BLaER1 (cell line): ENCODE data around the gene TUBA3C.
"Not testable (repeated sequence)": the region's sequence is repeated elsewhere in the genome, so short reads cannot be mapped to it uniquely, and the experiment has no call there.

ENCODE experiments used
- H3K27ac ChIP-seq: shearing (Covaris generic); formaldehyde crosslinking; 2 replicates; pipeline ENCODE4 v1.8.1; 2022
- H3K27me3 ChIP-seq: shearing (Covaris generic); formaldehyde crosslinking; 2 replicates; pipeline ENCODE4 v1.8.1; 2022
- H3K36me3 ChIP-seq: shearing (Covaris generic); formaldehyde crosslinking; 2 replicates; pipeline ENCODE4 v1.8.1; 2022
- H3K4me1 ChIP-seq: shearing (Covaris generic); formaldehyde crosslinking; 2 replicates; pipeline ENCODE4 v1.8.1; 2022
- H3K4me2 ChIP-seq: shearing (Covaris generic); formaldehyde crosslinking; 2 replicates; pipeline ENCODE4 v1.8.1; 2022
- H3K4me3 ChIP-seq: shearing (Covaris generic); formaldehyde crosslinking; 2 replicates; pipeline ENCODE4 v1.8.1; 2022
- H3K9ac ChIP-seq: shearing (Covaris generic); formaldehyde crosslinking; 2 replicates; pipeline ENCODE4 v1.8.1; 2022
- H3K9me3 ChIP-seq: shearing (Covaris generic); formaldehyde crosslinking; 2 replicates; pipeline ENCODE4 v1.8.1; 2022
- H4K20me1 ChIP-seq: shearing (Covaris generic); formaldehyde crosslinking; 2 replicates; pipeline ENCODE4 v1.8.1; 2022
- Cebpa-rat ChIP-seq: shearing (Covaris generic); IDR thresholded peaks from 2 replicates; pipeline ENCODE4 v1.8.1; 2022

TUBA3C gene

DNA sequence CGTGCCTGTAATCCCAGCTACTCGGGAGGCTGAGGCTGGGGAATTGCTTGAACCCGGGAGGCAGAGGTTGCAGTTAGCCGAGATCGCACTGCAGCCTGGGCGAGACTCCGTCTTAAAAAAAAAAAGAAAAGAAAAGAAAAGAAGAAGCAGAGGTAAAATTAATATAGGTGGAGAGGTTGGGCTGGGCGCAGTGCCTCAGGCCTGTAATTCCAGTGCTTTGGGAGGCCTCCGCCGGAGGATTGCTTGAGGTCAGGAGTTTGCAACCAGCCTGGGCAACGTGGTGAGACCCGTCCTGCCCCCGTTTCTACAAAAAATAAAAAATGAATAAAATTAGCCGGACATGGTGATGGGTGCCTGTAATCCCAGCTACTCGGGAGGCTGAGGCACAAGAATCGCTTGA, 912 bp upstream of the TUBA3C start:
- peaks cover 6% of the 10 kb centered on the region; the same call in 1 of the 2 replicates for H3K9me3 ChIP-seq
- no peak overlapping the region for H3K27ac ChIP-seq
- no peak overlapping the region for H3K4me2 ChIP-seq
- no peaks in the 10 kb centered on the region for H4K20me1 ChIP-seq
- TF ChIP-seq Cebpa-rat, result no peak
- no peaks in the 10 kb centered on the region for H3K36me3 ChIP-seq
- H3K4me3 ChIP-seq, result no peak overlapping the region
- H3K9ac ChIP-seq, result no peak overlapping the region
- H3K27me3 ChIP-seq, result no peaks in the 10 kb centered on the region
- no peaks in the 10 kb centered on the region for H3K4me1 ChIP-seq

DNA sequence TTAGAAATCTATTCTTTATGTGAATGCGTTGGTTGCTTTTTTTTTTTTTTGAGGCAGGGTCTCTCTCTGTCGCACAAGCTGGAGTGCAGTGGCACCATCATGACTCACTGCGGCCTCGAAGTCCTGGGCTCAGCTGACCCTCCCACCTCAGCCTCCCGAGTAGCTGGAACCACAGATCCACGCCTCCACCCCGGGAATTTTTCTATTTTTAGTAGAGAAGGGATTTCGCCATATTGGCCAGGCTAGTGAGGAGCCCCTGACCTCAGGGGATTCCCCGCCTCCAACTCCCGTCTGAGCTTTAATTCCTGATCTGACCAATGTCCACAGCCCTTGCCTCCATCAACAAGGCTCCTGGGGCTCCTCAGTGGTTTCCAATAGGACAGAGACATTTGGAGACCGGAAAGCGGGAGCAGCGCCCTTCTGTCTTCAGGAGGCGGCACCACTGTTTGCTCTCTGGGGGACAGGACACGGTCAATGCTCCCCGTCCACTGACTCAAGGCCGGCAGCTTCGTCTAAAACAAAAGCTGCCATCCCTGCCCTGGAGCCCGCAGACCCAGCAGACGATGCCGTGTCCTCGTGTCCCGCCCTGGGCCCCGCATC, 503 bp downstream of the TUBA3C start:
- H3K27me3 ChIP-seq, result no peaks in the 10 kb centered on the region
- H4K20me1 ChIP-seq, result no peaks in the 10 kb centered on the region
- no peak overlapping the region for H3K4me2 ChIP-seq
- no peak overlapping the region for H3K9ac ChIP-seq
- no peak for TF ChIP-seq Cebpa-rat
- no peak overlapping the region for H3K4me3 ChIP-seq
- H3K36me3 ChIP-seq, result no peaks in the 10 kb centered on the region
- H3K9me3 ChIP-seq, result peaks cover 6% of the 10 kb centered on the region; the same call in 1 of the 2 replicates
- no peak overlapping the region for H3K27ac ChIP-seq
- no peaks in the 10 kb centered on the region for H3K4me1 ChIP-seq

DNA sequence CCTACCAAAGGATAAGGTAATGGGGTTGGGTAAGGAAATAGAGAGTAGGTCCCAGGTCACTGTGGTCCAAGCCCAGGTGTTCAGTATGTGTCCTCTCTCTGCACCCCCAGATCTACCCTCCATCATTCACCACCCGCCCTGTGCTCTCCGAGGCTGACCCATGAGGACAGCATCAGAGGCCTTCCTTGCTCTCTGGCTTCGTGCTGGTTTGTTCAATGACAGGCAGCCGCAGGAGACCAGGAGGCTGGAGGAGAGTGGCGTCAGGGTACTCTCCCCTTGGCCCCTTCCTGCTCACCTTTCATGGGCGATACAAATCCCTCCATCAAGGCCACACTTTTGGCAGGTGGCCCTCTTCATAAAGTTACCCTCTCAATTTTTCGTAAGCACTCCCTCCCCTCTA, 1.7 kb downstream of the TUBA3C start:
- peaks cover 6% of the 10 kb centered on the region; the same call in 1 of the 2 replicates for H3K9me3 ChIP-seq
- no peaks in the 10 kb centered on the region for H3K36me3 ChIP-seq
- H3K27ac ChIP-seq, result no peak overlapping the region
- H3K4me3 ChIP-seq, result no peak overlapping the region
- no peaks in the 10 kb centered on the region for H4K20me1 ChIP-seq
- no peaks in the 10 kb centered on the region for H3K27me3 ChIP-seq
- no peaks in the 10 kb centered on the region for H3K4me1 ChIP-seq
- TF ChIP-seq Cebpa-rat, result no peak
- no peak overlapping the region for H3K9ac ChIP-seq
- no peak overlapping the region for H3K4me2 ChIP-seq

DNA sequence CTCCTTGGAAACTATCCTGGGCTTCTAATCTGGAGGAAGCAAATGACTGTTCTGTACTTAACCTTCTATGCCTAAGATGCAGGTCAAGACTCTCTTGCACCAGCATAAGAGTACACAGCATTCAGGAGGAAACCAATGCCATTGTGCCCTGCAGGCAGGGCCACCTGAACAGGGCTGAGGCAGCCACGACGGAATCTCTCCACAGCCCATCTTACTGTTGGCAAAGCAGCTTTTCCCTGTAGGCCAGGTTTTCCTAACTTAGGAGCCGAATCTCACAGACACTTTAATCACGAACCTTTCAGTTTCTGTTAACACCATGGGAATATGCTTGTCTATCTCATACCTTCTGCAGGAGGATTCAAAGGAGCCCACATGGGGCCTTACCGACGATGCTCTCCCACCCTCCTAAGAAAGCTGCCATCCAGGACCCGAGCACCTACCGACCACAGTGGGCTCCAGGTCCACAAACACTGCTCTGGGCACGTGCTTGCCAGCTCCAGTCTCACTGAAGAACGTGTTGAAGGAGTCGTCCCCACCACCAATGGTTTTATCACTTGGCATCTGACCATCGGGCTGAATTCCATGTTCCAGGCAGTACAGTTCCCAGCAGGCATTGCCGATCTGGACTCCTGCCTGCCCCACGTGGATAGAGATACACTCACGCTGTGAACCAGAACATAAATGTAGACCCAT, 2.6 kb downstream of the TUBA3C start:
- no peak overlapping the region for H3K4me2 ChIP-seq
- H3K36me3 ChIP-seq, result no peaks in the 10 kb centered on the region
- H3K27ac ChIP-seq, result no peak overlapping the region
- H3K4me3 ChIP-seq, result no peak overlapping the region
- peaks cover 6% of the 10 kb centered on the region; the same call in 1 of the 2 replicates for H3K9me3 ChIP-seq
- H3K27me3 ChIP-seq, result no peaks in the 10 kb centered on the region
- no peak overlapping the region for H3K9ac ChIP-seq
- H4K20me1 ChIP-seq, result no peaks in the 10 kb centered on the region
- no peaks in the 10 kb centered on the region for H3K4me1 ChIP-seq
- TF ChIP-seq Cebpa-rat, result no peak

DNA sequence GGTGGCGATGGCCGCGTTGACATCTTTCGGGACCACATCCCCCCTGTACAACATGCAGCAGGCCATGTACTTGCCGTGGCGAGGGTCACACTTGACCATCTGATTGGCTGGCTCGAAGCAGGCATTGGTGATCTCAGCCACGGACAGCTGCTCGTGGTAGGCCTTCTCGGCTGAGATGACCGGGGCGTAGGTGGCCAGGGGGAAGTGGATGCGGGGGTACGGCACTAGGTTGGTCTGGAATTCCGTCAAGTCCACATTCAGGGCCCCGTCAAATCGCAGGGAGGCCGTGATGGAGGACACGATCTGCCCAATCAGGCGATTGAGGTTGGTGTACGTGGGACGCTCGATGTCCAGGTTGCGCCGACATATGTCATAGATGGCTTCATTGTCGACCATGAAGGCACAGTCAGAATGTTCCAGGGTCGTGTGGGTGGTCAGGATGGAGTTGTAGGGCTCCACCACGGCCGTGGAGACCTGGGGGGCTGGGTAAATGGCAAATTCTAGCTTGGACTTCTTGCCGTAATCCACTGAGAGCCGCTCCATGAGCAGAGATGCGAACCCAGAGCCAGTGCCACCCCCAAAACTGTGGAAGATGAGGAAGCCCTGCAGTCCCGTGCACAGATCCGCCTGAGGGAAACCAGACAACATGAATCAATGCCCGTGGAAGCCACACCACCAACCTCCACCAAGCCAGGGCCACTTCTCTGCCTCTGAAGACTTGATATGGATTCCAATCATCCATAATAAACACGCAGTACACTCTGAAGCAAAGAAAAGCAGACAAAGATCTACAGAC, 4.4 kb downstream of the TUBA3C start:
- not testable (repeated sequence) for H3K36me3 ChIP-seq, H3K4me1 ChIP-seq, H3K4me2 ChIP-seq, H3K4me3 ChIP-seq, H3K27ac ChIP-seq, H3K27me3 ChIP-seq, H4K20me1 ChIP-seq, H3K9me3 ChIP-seq, H3K9ac ChIP-seq

DNA sequence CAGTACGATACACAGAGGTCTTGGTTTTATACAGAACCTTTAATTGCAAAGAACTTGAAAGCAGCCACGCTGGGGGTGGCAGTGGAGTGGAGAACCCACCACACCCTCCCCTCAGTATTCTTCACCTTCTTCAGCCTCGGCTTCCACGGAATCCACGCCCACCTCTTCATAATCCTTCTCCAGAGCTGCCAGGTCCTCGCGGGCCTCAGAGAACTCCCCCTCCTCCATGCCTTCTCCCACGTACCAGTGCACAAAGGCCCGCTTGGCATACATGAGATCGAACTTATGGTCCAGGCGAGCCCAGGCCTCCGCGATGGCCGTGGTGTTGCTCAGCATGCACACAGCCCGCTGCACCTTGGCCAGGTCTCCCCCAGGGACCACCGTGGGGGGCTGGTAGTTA, 7.9 kb downstream of the TUBA3C start:
- H3K4me1 ChIP-seq, result no peaks in the 10 kb centered on the region
- H3K4me3 ChIP-seq, result no peak overlapping the region
- H4K20me1 ChIP-seq, result no peaks in the 10 kb centered on the region
- H3K27me3 ChIP-seq, result no peaks in the 10 kb centered on the region
- H3K27ac ChIP-seq, result no peak overlapping the region
- no peaks in the 10 kb centered on the region for H3K36me3 ChIP-seq
- TF ChIP-seq Cebpa-rat, result no peak
- no peak overlapping the region for H3K9ac ChIP-seq
- no peaks in the 10 kb centered on the region for H3K9me3 ChIP-seq
- no peak overlapping the region for H3K4me2 ChIP-seq

DNA sequence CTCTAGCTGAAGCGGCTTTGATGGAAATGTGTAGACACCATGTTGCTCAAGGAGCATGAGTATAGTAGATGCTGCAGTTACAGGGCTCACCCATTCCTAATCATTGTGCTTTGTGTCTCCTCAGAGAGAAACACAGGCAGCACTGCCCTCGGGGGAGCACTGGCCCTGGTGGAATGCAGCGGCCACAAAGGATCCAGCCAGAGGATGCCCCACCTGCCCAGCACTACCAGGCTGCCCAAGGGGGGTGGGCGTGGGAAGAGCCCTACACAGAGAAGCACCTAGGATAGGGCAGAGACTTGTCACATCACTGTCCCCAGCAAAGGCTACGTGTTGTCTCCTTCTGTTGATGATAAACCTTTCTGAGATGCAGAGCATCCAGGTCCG, 9.0 kb downstream of the TUBA3C start:
- Histone ChIP-seq H3K9me3 (no peaks in the 10 kb centered on the region), H3K4me2 (no peak overlapping the region), H3K9ac (no peak overlapping the region), H3K27ac (no peak overlapping the region), H3K27me3 (no peaks in the 10 kb centered on the region), H3K36me3 (no peaks in the 10 kb centered on the region), H3K4me3 (no peak overlapping the region), H4K20me1 (no peaks in the 10 kb centered on the region), H3K4me1 (no peaks in the 10 kb centered on the region)
- no peak for TF ChIP-seq Cebpa-rat

DNA sequence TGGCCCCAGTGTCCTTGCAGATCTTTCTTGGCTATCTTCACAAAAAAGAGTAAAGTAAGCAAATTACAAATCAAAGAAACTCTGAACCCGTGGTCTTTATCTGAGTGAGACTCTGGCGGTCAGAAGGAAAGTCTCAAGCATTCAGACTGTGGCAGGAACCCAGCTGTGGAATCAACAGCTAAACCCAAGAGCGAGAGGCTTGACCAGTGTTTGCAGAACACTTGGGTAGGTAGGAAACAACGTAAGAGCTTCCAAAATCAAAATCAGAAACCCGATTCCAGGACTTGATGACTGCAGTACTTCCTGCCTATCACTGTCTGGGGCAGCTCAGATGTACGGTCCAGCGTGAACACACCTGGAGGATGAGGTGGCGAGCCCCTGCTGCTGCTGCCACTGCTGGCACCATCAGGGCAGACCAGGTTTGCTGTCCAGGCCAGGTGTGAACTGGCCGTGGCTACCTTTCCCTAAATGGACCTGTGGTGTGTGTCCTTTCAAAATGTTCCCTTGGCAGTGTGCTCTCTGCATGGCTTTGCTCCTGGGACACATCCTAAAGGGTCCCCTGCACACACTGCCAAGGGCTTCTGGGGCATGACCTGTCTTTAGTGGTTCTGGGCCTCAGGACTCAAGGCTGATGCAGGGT, 9.5 kb downstream of the TUBA3C start:
- Histone ChIP-seq H4K20me1 (no peaks in the 10 kb centered on the region), H3K4me3 (no peak overlapping the region), H3K9ac (no peak overlapping the region), H3K36me3 (no peaks in the 10 kb centered on the region), H3K9me3 (no peaks in the 10 kb centered on the region), H3K4me2 (no peak overlapping the region), H3K27ac (no peak overlapping the region), H3K27me3 (no peaks in the 10 kb centered on the region), H3K4me1 (no peaks in the 10 kb centered on the region)
- no peak for TF ChIP-seq Cebpa-rat

DNA sequence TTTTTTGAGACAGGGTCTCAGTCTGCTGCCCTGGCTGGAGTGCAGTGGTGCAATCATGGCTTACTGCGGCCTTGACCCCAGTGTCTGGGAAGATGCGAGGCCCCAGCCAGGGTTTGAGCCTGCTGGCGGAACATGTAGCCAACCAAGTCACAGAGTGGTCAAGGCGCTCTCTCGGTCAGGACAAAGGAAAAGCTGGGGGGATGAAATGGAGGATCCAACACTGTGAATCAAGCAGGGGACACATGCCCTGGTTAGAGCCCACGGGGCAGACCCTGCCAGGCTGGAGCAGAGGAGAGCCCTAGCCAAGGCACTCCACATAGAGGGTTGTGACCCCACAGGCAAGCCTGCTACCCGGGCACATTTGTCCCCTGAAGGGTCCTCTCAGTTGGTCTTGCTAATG, 10.1 kb downstream of the TUBA3C start:
- Histone ChIP-seq H3K27me3 (no peaks in the 10 kb centered on the region), H3K4me2 (no peak overlapping the region), H4K20me1 (no peaks in the 10 kb centered on the region), H3K4me1 (no peaks in the 10 kb centered on the region), H3K4me3 (no peak overlapping the region), H3K36me3 (no peaks in the 10 kb centered on the region), H3K27ac (no peak overlapping the region), H3K9me3 (no peaks in the 10 kb centered on the region), H3K9ac (no peak overlapping the region)
- no peak for TF ChIP-seq Cebpa-rat

DNA sequence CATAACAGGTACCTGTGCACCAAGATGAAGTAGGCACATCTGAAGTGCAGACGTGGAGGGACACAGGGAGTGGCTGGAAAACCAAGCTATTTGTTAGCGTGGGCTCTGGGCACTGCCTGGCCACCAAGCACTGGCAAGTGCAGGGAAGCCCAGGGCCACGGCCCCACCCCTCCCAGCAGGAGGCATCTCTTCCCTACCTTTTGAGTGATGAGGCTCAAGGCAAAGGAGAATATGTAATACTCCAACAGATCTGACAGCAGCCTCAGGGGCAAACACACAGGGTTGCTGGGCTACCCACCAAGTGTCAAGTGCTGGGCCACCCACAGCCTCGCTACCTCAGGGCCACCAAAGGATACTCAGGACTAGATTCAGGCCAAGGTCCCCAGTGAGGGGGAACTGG, 11.6 kb downstream of the TUBA3C start:
- H4K20me1 ChIP-seq, result no peaks in the 10 kb centered on the region
- H3K27me3 ChIP-seq, result no peaks in the 10 kb centered on the region
- no peaks in the 10 kb centered on the region for H3K36me3 ChIP-seq
- H3K9ac ChIP-seq, result no peak overlapping the region
- no peaks in the 10 kb centered on the region for H3K9me3 ChIP-seq
- H3K4me1 ChIP-seq, result no peaks in the 10 kb centered on the region
- H3K27ac ChIP-seq, result no peak overlapping the region
- H3K4me3 ChIP-seq, result no peak overlapping the region
- no peak for TF ChIP-seq Cebpa-rat
- H3K4me2 ChIP-seq, result no peak overlapping the region
